Non-pigmented ciliary epithelial cell (primary cell): ENCODE results near the gene NEURL4.

Experiments
- DNase-seq: peaks from one replicate; pipeline ENCODE4 v3.0.0-alpha.2; 2010; ENCODE audit warnings: low read depth

Gene NEURL4

DNA sequence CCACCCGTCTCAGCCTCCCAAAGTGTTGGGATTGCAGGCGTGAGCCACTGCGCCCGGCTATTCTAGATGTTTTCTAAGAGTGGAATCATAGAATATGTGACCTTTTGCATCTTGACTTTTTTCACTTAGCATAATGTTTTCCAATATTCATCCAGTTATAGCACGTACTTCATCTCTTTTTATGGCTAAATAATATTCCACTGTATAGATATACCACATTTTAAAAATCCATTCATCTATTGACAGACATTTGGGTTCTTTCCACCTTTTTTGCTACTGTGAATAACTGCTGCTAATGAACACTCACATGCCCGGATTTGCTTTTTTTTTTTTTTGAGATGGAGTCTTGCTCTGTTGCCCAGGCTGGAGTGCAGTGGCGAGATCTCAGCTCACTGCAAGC is 25.0 kb downstream of the NEURL4 start:
- DNase-seq = no peak

DNA sequence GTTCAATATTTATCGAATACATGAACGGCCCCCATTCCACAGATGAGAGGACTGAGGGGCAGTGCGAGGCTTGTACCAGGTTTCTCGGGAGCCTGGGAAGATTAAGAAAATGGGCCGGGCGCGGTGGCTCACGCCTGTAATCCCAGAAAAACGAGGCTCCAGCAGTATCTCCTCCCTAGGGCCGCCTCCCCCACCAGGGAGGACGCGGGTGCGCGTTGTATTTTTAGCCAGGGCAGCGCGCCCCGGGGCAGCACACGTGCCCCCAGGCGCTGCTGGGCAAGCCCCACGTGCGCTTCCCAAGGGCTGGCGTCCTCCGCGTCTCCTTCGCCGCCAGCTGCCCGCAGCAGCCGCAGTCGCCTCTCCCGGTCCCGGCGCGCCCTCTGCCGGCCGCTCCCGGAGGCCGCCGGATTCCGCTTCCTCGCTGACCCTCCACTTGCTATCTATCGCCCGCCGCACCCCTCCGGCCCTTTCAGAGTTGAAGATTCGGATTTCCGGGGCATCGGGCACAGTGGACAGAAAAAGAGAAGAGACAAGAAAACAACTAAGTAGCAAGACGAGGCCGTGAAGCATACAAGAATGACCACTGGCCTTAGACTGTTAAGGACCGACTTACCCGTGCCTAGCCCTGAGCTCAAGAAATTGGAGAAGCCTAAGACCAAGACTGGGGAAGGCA is 32.8 kb downstream of the NEURL4 start:
- no peak for DNase-seq

DNA sequence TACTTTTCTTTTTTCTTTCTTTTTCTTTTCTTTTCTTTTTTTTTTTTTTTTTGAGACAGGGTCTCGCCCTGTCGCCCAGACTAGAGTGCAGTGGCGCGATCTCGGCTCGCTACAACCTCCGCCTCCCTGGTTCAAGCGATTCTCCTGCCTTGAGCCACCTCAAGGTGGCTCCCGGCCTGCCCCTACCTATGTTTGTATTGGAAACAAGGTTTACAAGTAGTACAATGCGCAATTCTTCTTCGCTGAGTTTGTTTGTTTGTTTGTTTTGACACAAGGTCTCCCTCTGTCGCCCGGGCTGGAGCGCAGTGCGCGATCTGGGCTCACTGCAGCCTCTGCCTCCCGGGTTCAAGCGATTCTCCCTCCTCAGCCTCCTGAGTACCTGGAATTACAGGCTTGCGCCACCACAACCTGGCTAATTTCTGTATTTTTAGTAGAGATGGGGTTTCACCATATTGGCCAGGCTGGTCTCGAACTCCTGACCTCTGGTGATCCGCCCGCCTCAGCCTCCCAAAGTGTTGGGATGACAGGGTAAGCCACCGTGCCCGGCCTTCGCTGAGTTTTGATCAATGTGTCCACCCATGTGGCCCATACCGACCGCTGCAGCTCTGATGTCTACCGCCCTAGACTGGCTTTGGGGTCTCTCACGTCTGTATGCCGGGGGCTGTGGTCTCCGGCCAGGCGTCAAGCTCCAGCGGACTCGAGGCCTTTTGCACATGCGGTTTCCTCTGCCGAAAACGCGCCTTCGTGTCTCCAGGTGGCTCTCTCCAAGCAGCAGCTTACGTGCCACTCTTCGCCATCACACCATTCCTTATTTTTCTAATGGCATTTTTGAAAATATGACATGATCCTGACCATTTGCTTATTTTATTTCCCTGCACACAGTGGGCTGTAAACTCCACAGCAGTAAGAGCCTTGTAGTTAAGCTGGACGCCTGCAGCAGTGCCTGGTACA is 33.6 kb downstream of the NEURL4 start:
- DNase-seq = no peak

DNA sequence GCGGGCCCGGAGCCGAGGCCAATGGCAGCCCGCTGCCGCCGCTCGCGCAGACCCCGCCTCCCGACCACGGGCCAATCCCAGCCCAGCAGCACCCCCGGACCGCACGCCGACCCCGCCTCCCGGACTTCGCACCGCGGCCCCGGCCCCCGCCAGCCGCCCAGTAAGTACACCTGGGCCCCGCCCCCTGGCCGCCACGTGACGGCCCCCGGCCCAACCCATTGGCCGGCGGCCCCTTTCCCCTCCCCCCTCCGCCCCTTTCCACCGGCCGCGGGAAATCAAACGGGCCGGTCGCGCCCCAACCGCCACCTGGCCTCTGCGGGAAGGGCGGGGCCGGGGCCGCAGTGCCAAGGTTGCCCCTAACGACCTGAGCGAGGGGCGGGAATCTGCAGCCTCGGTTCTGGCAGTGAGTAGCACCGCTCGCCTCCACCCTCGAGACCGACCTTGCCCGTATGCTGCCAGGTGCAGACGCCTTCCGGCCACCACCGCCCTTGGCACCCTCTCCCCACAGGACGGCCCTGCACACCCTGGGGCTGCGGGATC is 34.5 kb downstream of the NEURL4 start, which contains the start of gene YBX2:
TSS of gene YBX2 (minus strand) at position 26 of the 540 bp plus-strand sequence. CDS start 139 bp downstream, outside the sequence.
- DNase-seq = no peak

DNA sequence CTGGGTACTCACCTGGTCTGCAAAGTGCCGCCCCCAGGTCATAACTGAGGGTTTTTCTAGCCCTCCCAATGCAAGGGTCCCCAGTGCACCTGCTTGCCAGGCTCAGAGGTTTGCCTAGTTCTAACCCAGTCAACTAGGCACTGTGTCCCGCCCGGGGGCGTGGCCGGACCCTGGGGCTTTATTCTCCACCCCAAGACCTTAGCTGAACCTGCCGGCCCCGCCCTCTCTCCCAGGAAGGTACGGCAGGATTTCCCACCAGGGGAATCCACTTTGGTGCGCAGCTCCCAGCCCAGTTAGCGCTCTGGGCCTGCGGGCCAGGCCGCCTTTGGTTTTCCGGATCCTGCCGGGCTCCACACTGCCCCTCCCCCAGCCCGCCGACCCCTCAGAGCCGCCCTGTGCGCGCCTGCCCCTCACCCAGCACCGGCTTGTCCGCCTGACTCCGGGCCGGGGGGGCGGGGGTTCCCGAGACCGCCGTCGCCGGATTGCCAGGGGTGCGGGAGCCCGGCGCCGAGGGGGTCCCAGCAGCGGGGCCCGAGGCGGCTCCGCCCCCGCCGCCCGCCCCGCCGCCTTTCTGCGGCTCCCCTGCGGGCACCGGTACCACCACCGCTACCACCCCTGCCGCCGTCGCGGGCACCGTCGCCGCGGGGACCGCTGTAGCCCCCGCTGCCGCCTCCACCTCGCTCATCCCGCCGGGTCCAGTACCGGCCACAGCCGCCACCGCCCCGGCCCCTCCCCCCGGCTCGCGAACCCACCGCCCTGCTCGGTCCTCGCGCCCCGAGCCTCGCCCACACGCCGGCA is 35.1 kb downstream of the NEURL4 start:
- no peak for DNase-seq

DNA sequence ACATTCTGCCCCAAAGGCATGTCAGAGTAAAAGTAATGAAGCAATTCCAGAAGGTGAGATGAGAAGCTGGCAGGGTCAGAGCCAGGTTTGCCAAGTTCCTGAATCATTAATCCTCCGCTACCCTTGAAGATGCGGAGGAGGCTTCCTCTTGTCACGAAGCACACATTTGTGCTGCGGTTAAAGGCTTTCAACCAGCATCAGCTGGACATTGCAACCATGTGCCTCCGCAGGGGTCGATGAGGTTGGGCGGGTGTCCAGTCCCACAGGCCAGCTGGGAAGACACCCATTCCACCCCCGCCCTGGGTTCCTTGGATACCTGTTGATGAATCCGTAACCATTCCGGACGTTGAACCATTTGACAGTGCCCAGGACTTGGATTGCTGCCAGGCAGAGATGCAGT is 36.0 kb downstream of the NEURL4 start:
- no peak for DNase-seq

DNA sequence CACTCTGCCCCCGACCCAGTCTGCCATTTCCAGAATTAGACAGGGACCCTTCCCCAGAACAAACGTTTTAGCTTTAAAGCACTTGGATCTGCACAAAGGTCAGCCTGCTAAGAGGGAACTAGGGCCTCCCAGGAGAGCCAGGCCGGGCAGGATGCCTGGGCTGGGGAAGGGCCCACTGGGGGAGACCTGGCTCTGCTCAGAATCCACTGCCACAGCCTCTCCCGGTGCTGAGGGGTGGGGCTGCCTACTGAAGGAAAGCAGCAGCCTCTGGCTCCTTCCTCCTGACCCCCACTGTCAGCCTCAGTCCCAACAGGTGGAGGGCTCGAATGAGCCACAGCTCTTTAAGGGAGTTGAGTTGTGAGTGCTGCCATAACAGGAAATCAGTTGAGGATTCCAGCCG is 36.4 kb downstream of the NEURL4 start:
- DNase-seq = no peak

DNA sequence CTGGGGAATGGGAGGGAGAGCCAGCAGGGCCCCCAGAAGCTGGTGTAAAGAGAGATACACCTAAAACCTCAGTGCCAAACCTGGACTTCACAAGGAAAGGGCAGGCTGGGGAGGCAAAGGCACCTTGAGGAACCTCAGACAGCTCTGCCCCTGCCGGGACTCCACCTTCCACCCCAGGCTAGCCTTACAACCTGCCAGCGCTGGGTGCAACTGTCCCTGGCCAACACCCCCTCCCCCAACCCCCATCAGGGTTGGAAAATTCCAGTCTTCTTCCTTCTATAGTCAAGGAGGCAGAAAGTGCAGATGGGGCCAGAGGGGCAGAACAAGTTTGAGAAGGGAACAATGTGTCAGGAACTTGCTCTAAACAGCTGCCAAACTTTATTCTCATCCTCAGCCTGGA is 36.9 kb downstream of the NEURL4 start:
- no peak for DNase-seq

DNA sequence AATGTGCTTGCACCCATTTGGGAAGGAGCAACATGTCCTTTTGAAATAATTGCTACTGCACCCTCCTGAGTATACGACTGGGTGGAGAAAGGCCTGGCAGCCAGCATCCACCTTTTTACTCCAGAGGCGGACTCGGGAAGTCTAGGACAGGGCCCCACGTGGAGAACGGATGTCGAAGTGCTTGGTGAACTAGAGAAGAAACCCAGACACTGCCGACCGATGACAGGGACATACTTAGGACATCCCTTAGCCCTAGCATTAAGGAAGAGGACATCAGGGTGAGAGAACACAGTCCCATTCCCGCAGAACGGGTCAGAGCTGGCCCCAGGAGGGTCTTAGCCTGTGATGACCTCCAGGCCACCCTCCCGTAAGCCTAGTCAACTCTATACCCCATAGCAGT is 38.5 kb downstream of the NEURL4 start:
- DNase-seq = no peak

DNA sequence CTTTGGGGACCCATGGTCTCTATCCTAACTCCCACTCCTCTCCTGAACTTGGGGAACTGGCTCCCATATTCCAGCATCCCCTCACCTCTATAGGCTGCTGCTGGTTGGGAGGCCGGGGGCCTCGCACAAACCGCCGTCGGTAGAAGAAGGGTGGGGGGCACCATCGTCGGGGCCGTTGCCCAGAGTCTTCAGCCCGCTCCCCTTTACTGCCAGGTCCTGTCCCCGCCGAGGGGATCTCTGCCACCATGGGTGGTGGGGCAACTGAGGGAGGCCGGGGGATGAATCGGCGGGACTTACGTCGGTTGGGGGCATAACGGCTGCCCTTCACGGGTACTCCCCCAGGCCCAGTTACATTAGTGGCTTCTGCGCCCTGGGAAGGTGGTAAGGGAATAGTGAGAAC is 39.0 kb downstream of the NEURL4 start:
- DNase-seq = no peak

DNA sequence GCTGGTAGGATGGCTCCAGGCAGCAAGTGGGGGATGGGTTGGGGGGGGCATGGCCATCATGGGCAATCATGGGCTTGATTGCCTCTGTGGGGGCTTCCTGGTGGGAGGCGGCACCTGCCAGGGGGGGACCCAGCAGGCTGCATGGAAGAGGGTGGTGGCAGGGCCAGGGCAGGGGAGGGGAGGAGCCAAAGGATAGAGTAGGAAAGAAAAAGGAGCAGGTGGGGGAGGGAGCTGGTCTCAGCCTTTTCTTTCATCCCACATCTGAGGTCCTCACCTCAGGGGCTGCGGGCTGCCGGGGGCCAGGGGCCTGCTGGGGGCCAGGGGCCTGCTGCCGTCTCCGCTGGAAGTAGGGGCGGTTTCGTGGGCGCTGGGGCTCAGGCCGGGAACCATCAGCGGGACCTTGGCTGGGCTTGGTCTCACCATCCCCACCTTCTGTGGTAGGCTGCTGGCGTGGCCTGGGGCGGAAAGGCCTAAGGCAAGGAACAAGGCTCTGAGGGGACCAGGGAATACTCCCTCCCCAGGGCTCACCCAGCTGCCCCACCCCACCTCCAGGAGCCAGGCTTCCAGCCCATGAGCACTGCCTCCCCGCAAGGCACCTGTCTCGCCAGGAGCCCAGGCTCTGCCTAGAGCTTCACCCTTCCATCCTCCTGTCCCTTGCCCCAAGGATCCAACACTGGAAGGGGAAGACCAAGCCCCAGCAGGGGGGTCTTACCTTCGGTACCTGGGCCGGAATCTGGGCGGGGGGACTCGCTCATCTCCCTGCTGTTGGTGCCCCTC is 39.7 kb downstream of the NEURL4 start:
- no peak for DNase-seq

DNA sequence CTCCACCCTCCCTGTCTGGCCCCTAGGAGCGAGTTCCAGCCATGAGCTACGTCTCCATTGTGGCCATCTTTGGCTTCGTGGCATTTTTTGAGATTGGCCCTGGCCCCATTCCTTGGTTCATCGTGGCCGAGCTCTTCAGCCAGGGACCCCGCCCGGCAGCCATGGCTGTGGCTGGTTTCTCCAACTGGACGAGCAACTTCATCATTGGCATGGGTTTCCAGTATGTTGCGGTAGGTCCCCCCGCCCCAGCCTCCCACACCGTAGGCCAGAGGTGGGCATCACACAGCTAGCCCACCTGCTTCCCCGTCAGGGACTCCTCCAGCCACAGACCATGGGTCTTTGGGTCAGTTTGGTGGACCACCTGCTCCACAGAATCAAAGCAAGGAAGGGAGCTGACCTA is 43.5 kb downstream of the NEURL4 start:
- DNase-seq = no peak

DNA sequence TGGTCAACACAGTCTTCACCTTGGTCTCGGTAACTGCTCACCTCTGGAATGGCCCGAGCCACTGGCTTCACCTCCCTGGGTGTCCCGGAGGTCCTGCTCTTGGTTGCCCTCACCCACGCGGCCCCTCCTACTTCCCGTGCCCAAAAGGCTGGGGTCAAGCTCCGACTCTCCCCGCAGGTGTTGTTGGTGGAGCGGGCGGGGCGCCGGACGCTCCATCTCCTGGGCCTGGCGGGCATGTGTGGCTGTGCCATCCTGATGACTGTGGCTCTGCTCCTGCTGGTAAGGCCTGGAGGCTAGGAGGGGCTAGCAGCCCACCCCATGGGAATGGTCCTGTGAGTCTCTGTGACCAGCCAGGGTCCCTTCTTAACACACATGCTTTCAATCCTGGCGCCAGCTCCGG is 44.2 kb downstream of the NEURL4 start:
- no peak for DNase-seq

DNA sequence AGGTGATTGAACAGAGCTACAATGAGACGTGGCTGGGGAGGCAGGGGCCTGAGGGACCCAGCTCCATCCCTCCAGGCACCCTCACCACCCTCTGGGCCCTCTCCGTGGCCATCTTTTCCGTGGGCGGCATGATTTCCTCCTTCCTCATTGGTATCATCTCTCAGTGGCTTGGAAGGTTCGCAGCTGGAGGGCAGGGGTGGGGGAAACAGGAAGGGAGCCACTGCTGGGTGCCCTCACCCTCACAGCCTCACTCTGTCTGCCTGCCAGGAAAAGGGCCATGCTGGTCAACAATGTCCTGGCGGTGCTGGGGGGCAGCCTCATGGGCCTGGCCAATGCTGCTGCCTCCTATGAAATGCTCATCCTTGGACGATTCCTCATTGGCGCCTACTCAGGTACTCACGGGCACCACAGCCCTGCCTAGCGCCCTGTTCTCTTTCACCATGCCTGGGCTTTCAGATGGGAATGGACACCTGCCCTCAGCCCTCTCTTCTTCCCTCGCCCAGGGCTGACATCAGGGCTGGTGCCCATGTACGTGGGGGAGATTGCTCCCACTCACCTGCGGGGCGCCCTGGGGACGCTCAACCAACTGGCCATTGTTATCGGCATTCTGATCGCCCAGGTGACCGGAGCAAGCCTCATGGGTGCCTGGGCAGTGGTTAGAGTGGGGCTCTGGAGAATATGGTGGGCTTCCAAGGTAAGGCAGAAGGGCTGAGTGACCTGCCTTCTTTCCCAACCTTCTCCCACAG is 45.5 kb downstream of the NEURL4 start:
- no peak for DNase-seq

DNA sequence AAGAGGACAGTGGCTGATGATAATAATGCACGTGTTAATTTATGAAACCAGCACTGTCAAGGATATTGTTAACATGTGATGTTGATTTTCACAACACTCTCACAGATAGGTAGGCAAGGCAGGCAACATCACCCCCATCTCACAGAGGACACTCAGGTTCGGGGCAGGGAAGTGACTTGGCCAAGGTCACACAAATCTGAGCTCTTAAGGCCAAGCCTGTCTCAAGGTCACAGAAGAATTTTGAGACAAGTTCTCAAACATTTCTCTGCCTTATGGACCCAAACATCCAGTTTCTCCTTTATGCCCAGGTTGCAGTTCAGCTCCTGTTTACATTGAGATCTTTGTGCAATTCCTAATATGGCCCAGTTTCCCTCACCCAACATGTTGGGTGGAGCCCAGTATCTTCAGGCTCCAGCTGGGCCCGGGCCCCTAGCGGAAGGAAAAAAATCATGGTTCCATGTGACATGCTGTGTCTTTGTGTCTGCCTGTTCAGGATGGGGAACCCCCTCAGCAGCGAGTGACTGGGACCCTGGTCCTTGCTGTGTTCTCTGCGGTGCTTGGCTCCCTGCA is 46.3 kb downstream of the NEURL4 start:
- no peak for DNase-seq

DNA sequence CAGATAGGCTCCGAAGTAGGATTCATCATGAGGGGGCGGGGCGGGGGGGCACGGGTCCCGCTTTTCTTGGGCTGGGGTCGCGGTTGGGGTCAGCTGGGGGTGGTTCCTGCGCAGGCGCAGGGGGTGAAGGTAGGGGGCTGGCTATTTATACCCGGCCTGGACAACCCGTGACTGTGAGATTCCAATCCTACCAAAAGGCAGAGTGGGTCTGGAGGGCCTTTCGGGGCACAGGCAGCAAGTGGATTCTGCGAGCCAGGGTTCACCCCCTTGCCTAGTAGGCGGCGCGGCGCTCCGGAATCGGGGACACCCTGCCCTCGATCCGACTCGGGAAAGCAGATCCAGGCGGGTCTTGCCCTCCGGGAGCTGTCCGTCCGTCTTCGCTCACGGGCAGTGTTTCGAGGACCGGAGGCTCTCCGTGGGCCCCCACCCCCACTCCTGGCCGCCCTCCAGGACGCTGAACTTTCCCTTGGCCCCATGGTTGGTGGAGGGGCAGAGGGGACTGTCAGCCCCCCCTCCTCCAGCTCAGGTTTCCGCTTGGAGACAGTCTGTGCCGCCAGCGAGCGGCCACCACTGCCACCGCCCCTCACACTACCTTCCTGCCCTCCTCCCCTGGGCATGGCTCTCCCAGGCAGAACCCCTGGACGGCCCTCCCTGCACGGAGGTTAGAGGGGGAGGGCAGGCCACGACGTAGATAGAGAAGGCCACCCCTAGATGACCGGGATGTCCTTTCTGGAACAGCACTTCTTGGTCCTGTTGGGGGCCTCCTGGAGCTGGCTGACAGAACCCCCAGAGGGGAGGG is 47.0 kb downstream of the NEURL4 start:
- no peak for DNase-seq

DNA sequence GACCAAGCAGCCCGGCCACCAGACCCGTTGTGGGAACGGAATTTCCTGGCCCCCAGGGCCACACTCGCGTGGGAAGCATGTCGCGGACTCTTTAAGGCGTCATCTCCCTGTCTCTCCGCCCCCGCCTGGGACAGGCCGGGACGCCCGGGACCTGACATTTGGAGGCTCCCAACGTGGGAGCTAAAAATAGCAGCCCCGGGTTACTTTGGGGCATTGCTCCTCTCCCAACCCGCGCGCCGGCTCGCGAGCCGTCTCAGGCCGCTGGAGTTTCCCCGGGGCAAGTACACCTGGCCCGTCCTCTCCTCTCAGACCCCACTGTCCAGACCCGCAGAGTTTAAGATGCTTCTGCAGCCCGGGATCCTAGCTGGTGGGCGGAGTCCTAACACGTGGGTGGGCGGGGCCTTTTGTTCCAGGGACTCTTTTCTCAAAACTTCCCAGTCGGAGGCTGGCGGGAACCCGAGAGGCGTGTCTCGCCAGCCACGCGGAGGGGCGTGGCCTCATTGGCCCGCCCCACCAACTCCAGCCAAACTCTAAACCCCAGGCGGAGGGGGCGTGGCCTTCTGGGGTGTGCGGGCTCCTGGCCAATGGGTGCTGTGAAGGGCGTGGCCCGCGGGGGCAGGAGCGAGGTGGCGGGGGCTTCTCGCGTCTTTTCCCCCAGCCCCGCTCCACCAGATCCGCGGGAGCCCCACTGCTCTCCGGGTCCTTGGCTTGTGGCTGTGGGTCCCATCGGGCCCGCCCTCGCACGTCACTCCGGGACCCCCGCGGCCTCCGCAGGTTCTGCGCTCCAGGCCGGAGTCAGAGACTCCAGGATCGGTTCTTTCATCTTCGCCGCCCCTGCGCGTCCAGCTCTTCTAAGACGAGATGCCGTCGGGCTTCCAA is 47.8 kb downstream of the NEURL4 start, which contains the start of gene SLC2A4:
TSS of gene SLC2A4 (plus strand) at position 645 of the 879 bp plus-strand sequence. CDS start at position 862, 217 bp downstream.
- peak; percentile 72 for DNase-seq

DNA sequence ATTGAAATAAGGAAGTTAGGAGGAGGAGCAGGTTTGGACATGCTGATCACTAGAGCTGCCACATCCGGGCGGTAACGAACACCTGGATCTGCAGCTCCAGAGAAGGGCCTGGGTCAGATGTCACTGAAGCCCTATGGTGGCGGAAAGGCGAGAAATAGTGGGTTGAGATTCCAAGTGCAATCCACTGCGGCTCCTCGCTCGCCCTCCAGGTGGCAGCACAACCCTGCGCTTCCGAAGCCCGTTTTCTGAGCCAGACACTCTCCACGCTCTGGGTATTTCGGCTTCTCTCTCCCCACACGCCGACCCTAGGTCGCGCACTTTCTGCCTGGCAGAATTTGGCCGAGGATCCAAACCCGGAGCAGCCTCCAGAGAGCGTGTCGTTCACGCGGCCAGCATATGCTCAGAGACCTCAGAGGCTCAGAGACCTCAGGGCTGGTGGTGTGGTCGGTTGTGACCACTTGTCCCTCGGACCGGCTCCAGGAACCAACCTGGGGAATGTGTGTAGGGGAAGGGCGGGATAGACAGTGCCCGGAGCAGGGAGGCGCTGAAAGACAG is 48.5 kb downstream of the NEURL4 start:
- no peak for DNase-seq
